GM21381 (cell line): Measurements from ENCODE around the gene WDR27.

Source experiments
- ATAC-seq: cut with Tn5 transposase; IDR thresholded peaks from one replicate; pipeline ENCODE4 v1.9.1; 2021; ENCODE audit warnings: mild to moderate bottlenecking, moderate library complexity; ENCODE audit not compliant: unreplicated experiment

WDR27 gene

GRCh38 chr6:169641461-169642085 lies 60.3 kb downstream of the WDR27 start:
- no peak for ATAC-seq

- ATAC-seq = no peak
Measured at GRCh38 chr6:169640983-169641382, 60.8 kb downstream of the WDR27 start.

GRCh38 chr6:169640351-169640852 lies 61.4 kb downstream of the WDR27 start:
- no peak for ATAC-seq

- ATAC-seq = no peak
Measured at GRCh38 chr6:169639653-169640278, 62.1 kb downstream of the WDR27 start.

- ATAC-seq = no peak
Measured at GRCh38 chr6:169638915-169639314, 62.9 kb downstream of the WDR27 start.

- ATAC-seq = no peak
Measured at GRCh38 chr6:169638388-169638787, 63.4 kb downstream of the WDR27 start.

- ATAC-seq = no peak
Measured at GRCh38 chr6:169635345-169635744, 66.5 kb downstream of the WDR27 start.

GRCh38 chr6:169632841-169633240 lies 69.0 kb downstream of the WDR27 start:
- ATAC-seq = no peak

GRCh38 chr6:169629256-169629655 lies 72.6 kb downstream of the WDR27 start:
- no peak for ATAC-seq

GRCh38 chr6:169627736-169628607 lies 73.9 kb downstream of the WDR27 start:
- no peak for ATAC-seq

- no peak for ATAC-seq
Measured at GRCh38 chr6:169626649-169627048, 75.2 kb downstream of the WDR27 start.

GRCh38 chr6:169626169-169626568 lies 75.7 kb downstream of the WDR27 start:
- ATAC-seq = no peak

GRCh38 chr6:169625376-169625775 lies 76.5 kb downstream of the WDR27 start:
- no peak for ATAC-seq

- ATAC-seq = no peak
Measured at GRCh38 chr6:169624785-169625184, 77.0 kb downstream of the WDR27 start.

GRCh38 chr6:169623975-169624374 lies 77.9 kb downstream of the WDR27 start:
- ATAC-seq = no peak

GRCh38 chr6:169623343-169623742 lies 78.5 kb downstream of the WDR27 start:
- ATAC-seq = no peak

GRCh38 chr6:169622618-169623017 lies 79.2 kb downstream of the WDR27 start:
- no peak for ATAC-seq

- ATAC-seq = no peak
Measured at GRCh38 chr6:169621311-169621710, 80.5 kb downstream of the WDR27 start.

GRCh38 chr6:169620171-169621130 lies 81.4 kb downstream of the WDR27 start:
- no peak for ATAC-seq

GRCh38 chr6:169619650-169620049 lies 82.2 kb downstream of the WDR27 start:
- ATAC-seq = no peak
